Mesodermal cell (in vitro differentiated cells): ENCODE results near the gene PITPNB.

Experiments
- H3K27ac ChIP-seq: 2 replicates; pipeline ENCODE4 v1.7.0; 2013; ENCODE audit warnings: mild to moderate bottlenecking, low read depth, low read length, moderate library complexity; ENCODE audit not compliant: severe bottlenecking
- H3K36me3 ChIP-seq: 2 replicates; pipeline ENCODE4 v1.7.1; 2013; ENCODE audit warnings: mild to moderate bottlenecking, low read length, moderate library complexity; ENCODE audit not compliant: control insufficient read depth, insufficient read depth
- H3K4me1 ChIP-seq: one replicate; pipeline ENCODE4 v1.7.1; 2013; ENCODE audit warnings: mild to moderate bottlenecking, low read length; ENCODE audit not compliant: insufficient read depth, control insufficient read depth, poor library complexity, severe bottlenecking
- H3K4me3 ChIP-seq: 2 replicates; pipeline ENCODE4 v1.7.0; 2013; ENCODE audit warnings: low read length, control low read depth, mild to moderate bottlenecking; ENCODE audit not compliant: insufficient read depth, poor library complexity, severe bottlenecking; ENCODE audit errors: extremely low read depth
- H3K9me3 ChIP-seq: 2 replicates; pipeline ENCODE4 v1.7.1; 2013; ENCODE audit warnings: mild to moderate bottlenecking, low read length, moderate library complexity; ENCODE audit not compliant: control insufficient read depth
- WGBS, 2 experiments: methylation state at CpG; one replicate each; pipeline ENCODE4 v1.1.5; 2013; ENCODE audit warnings: missing lambda C conversion rate in 2 of 2; ENCODE audit not compliant: insufficient coverage in 2 of 2; 5-methylcytosine and 5-hydroxymethylcytosine counted together

Gene PITPNB

DNA sequence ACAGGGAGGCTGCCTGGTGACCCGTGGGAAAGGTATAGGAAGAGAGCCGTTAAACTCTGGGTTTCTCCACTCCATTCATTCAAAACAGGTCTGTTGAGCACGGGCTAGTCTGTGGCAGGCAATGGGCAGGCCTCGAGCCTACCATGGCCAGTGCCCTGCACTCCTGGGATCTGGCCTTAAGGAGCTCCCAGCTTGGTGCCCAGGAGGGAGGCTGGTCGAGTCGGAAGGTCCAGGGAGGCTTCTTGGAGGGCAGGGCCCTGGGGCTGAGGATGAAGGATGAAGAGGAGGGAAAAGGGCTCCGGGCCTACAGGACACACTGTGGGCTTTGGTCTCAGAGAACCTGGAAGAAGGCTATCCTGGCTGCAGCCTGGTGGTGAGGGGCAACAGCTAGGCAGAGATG is 75.6 kb downstream of the PITPNB start:
- Histone ChIP-seq H3K27ac (no peak overlapping the region), H3K4me1 (peaks cover 3% of the 10 kb centered on the region), H3K4me3 (no peak overlapping the region), H3K9me3 (peaks cover 3% of the 10 kb centered on the region), H3K36me3 (peaks cover 36% of the 10 kb centered on the region)
- WGBS, 2 experiments, result 84 to 88% methylated on average over 5 to 6 of the region's 7 CpGs

DNA sequence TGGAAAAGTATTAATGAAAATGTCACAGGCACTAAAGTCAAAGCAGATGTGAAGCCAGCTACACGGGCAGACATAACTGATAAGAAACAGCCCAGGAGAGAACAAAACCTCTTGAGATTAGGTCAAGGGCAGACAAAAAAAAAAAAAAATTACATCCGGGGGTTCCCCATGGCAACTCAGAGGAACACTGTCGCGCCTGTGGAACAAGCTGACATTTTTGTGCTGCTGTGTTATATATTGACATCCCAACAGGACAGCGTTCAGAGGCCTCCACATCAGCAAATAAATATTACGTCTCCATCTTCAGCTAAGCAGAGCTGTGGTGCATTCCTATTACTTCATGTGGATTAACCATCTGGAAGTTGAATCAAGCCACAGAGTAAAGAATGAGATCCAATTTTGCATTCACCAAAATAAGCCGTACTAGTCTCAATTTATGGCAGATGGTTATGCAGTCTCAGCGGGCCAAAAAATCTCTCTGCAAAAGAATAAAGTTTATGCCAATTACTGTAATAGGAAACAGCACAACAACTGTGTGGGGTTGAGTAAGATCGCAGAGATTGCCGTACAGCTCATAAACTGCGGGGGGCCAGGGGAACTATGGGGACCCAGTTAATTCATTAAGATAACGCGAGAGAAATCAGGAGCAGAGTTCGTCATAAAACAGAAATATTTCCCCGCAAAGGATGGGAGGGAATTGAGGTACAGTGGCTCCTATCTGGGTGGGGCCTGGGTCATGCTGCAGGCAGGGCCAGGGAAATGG is 76.2 kb downstream of the PITPNB start:
- WGBS, 2 experiments, result 92 to 97% methylated on average over 10 to 11 of the region's 15 CpGs

DNA sequence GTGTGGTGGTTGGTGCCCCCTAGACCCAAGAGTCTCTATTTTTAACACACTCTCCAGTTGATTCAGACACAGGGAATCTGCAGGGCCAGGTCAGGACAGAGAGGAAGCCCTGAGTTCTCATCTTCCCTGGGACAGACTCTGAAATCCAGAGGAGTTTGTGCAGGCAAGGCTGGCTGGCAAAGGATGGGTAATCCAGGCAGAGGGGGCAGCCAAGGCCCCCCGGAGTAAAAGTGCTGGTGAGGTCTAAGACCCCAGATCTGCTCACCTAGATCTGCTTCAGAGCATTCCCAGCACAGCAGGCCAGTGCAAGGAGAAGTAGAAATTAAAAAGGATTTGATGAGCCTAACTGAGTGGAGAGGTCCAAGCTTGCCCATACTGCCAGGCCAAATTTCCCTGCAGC is 76.9 kb downstream of the PITPNB start:
- no peak overlapping the region for H3K4me3 ChIP-seq
- peaks cover 24% of the 10 kb centered on the region for H3K36me3 ChIP-seq
- peaks cover 3% of the 10 kb centered on the region for H3K4me1 ChIP-seq
- WGBS, 2 experiments, result 100% methylated on average over 1 of the region's 1 CpG; no CpG with 5 or more reads in 1 of the 2 experiments
- H3K9me3 ChIP-seq, result peaks cover 14% of the 10 kb centered on the region
- no peak overlapping the region for H3K27ac ChIP-seq

More for the DNA sequence above, 76.2 kb downstream of the PITPNB start:
- Histone ChIP-seq H3K36me3 (peaks cover 30% of the 10 kb centered on the region), H3K27ac (no peak overlapping the region), H3K9me3 (peaks cover 9% of the 10 kb centered on the region), H3K4me3 (no peak overlapping the region), H3K4me1 (peaks cover 3% of the 10 kb centered on the region)

DNA sequence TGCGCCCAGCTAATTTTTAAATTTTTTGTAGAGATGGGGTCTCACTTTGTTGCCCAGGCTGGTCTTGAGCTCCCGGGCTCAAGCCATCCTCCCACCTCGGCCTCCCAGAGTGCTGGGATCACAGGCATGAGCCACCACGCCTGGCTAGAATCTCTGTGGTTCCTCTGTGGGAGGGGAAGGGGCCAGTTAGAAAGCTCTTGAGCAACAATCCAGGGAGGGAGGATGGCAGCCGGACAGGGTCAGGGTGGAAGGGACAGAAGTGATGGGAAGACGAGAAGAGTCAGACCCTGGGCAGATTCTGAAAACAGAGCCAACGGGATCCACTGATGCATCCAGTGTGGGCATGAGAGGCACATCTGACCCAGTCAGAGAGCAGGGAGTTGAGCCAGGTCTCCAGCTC is 78.6 kb downstream of the PITPNB start:
- H3K4me3 ChIP-seq, result no peak overlapping the region
- WGBS, 2 experiments, result 95 to 97% methylated on average over 4 to 6 of the region's 7 CpGs
- no peak overlapping the region for H3K27ac ChIP-seq
- peaks cover 15% of the 10 kb centered on the region for H3K36me3 ChIP-seq
- H3K4me1 ChIP-seq, result peaks cover 10% of the 10 kb centered on the region
- peaks cover 14% of the 10 kb centered on the region for H3K9me3 ChIP-seq

DNA sequence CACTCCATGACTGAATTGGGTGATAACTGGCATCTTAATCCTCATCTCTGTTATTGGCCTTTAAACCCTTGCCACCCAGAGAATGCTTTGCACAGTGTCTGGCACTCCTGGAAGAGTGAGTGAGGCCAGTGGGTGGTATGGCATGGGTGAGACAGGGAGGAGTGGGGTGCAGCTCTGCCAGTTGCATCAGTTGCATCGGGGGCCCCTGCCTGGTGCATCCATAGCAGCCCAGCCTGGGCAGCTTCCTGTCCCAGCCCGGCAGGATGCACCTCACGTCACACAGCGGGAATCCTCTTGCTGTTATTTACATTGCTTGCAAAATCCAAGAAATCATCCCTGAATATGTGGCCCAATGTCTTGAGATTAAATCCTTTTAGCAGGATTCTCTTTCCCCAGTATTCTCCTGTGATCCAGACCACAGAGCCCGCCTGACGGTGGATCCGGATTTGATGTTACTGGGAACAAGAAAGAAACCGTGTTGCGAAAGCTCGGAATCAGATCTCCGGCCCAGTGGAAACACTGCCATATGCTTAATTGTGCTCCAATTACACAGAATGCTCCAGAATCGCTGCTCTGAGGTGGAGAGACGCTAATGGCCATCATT is 79.9 kb downstream of the PITPNB start:
- peaks cover 12% of the 10 kb centered on the region for H3K4me1 ChIP-seq
- H3K9me3 ChIP-seq, result peaks cover 14% of the 10 kb centered on the region
- H3K36me3 ChIP-seq, result peaks cover 9% of the 10 kb centered on the region
- no peak overlapping the region for H3K4me3 ChIP-seq
- no peak overlapping the region for H3K27ac ChIP-seq
- 86 to 89% methylated on average over 13 of the region's 13 CpGs for WGBS, 2 experiments

DNA sequence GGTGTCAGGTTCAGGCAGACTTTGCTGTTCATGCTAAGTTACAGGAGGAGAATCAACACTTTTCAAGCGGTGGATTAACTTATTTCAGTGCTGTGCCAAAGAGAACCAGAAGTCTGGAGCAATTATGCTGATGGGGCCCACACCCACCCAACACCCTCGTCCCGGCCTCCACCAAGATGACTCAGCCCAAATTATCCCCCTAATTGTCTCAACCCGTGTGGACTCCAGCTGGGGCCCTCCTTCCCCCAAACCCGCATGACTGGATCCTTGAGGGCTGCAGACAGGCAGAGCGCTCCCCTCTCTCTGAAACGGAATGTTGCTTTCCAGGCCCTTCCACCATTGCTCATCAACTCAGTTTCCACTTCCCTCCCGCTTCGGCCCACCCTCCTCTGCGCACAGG is 82.9 kb downstream of the PITPNB start:
- Histone ChIP-seq H3K4me3 (no peak overlapping the region), H3K4me1 (peaks cover 12% of the 10 kb centered on the region), H3K36me3 (peaks cover 4% of the 10 kb centered on the region), H3K9me3 (peaks cover 14% of the 10 kb centered on the region), H3K27ac (peak overlapping the region; percentile 66)
- WGBS, 2 experiments, result 14 to 42% methylated on average over 3 to 7 of the region's 10 CpGs

DNA sequence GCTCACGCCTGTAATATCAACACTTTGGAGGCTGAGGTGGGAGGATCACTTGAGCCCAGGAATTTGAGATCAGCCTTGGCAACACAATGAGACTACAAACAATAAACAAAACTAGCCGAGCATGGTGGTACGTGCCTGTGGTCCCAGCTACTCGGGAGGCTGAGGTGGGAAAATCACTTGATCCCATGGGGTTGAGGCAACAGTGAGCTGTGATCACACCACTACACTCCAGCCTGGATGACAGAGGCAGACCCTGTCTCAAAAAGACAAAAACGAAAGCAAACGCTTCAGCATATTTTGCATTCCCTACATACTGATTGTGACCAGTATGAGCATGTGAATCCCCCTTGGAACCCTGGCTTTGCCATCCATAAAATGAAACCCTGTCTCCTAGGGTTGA is 83.6 kb downstream of the PITPNB start:
- Histone ChIP-seq H3K9me3 (peaks cover 14% of the 10 kb centered on the region), H3K27ac (peak overlapping the region; percentile 66), H3K4me1 (peaks cover 12% of the 10 kb centered on the region), H3K36me3 (peaks cover 4% of the 10 kb centered on the region), H3K4me3 (no peak overlapping the region)
- WGBS, 2 experiments, result 71 to 83% methylated on average over 3 to 4 of the region's 6 CpGs

DNA sequence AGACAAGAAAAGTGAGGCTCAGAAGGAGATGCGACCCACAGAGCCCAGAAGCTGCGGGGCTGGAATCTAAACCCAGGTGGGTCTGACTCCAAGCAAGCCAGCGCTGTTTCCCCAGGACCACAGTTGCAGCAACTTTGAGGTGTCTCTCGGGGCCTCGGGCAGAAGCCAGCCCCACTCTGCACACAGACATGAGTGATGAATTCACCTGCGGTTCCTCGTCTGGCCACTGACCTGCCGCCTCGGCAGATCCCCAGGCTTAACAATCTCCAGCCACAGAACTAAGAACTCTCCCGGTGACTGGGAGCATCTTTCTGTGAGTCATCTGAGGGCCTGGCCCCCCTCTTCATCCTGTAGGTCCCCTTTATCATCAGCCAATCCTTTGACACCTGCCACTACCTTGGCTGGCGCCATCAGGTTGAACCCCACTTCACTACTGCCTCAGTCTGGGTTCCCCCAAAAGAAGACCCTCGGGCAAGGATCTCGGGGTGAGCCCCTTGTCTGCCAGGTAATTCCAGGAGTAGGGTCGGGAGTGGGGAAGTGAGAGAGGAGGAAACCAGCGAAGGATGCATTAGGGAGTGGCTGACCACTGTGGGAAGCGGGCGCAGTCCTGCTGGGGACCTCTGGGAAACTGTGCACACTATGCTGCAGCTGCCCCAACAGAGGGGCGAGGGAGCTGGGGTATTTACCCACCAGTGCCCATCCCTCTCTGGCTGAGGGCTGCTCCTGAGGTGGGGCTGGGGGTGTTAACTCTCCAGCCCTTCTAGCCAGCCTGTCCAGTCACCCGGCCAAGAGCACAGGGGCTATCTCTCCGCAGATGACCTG is 84.5 kb downstream of the PITPNB start:
- H3K4me1 ChIP-seq, result peaks cover 12% of the 10 kb centered on the region
- WGBS, 2 experiments, result 90% methylated on average over 15 to 20 of the region's 20 CpGs
- H3K9me3 ChIP-seq, result peaks cover 14% of the 10 kb centered on the region
- no peak overlapping the region for H3K4me3 ChIP-seq
- H3K36me3 ChIP-seq, result peaks cover 4% of the 10 kb centered on the region
- H3K27ac ChIP-seq, result no peak overlapping the region

DNA sequence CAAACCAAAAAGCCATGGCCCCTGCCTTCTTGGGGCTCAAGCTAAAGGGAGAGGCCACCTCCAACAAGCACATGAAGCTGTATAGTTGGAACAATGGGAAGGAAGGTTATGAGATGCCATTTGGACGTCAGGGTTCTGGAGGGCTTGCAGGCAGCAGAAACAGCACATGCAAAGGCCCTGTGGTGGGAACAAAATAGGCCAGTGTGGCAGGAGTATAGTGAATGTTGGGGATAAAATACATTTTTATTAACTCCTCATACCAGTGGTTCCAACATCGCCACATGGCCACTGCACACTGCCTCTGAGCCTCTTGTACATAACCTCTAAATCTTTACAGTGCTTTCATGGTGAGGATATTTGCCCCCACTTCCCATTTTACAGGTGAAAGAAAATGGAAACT is 85.3 kb downstream of the PITPNB start:
- H3K27ac ChIP-seq, result no peak overlapping the region
- H3K4me1 ChIP-seq, result peaks cover 12% of the 10 kb centered on the region
- H3K4me3 ChIP-seq, result no peak overlapping the region
- peaks cover 14% of the 10 kb centered on the region for H3K9me3 ChIP-seq
- WGBS, 2 experiments, result 86 to 100% methylated on average over 1 of the region's 2 CpGs
- peaks cover 2% of the 10 kb centered on the region for H3K36me3 ChIP-seq

DNA sequence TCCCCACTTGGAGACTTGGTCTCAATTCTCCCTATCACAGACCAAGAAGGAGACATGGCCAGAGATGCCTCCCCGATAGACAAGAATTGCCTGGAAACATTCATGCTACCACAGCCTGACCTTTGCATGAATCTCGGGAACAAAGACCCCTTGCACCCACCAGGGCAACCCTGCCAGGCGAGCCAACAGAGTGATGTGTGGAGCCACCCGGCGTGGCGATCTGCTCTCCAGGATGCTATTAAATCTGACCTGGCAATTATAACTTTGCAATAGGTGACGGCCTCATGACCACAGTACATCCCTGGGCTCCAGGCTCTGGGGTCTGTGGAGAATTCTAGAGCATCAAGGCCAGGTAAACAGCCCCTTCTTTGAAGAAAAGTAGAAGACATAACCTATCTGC is 86.5 kb downstream of the PITPNB start:
- Histone ChIP-seq H3K9me3 (peaks cover 3% of the 10 kb centered on the region), H3K4me1 (peaks cover 12% of the 10 kb centered on the region), H3K36me3 (no peaks in the 10 kb centered on the region), H3K27ac (no peak overlapping the region), H3K4me3 (no peak overlapping the region)
- WGBS, 2 experiments, result 92 to 96% methylated on average over 7 of the region's 7 CpGs
